SK-N-SH (cell line): Measurements from ENCODE around the gene GUCA2B. TPM values are rescaled to one million over a fixed set of nuclear protein-coding genes. Genes with fewer than 3 reads are reported as not detected.
A peak's percentile ranks its signal among the peaks of the same experiment; 100 is the strongest.

Experiments used
- CTCF ChIA-PET: fragments of 300-600, 350-600 bp; formaldehyde crosslinking; extraction: SDS; loops from one replicate; lab custom pipeline; 2021; lab: Yijun Ruan, JAX
- POLR2A ChIA-PET: fragments of 350-600 bp; sonication (Branson Sonifier 250); formaldehyde crosslinking; extraction: SDS; loops from one replicate; lab custom pipeline; 2020; ENCODE audit warnings: antibody characterized with exemption, inconsistent platforms; lab: Yijun Ruan, JAX
- DNase-seq: peaks from one replicate; pipeline ENCODE4 v3.0.0; 2012
- H2AFZ ChIP-seq: fragments of 200-600 bp; sonication (generic); 2 replicates; pipeline ENCODE4 v1.8.1; 2016; ENCODE audit warnings: antibody characterized with exemption, mild to moderate bottlenecking, low read depth
- H3F3A ChIP-seq: fragments of 200-600 bp; sonication (generic); replicated peaks from 2 replicates; pipeline ENCODE3; 2016; ENCODE audit warnings: antibody characterized with exemption, mild to moderate bottlenecking; ENCODE audit not compliant: insufficient read depth
- H3K27ac ChIP-seq, 2 experiments: fragments of 200-500 bp in 1 of 2; fragments of 200-600 bp in 1 of 2; sonication (Bioruptor generic) in 1 of 2; sonication (generic), shearing (Covaris generic) in 1 of 2; 2 replicates each; pipeline versions ENCODE4 v1.5.1 to v1.6.1; 2014 to 2016; ENCODE audit warnings: low read depth in 2 of 2, inconsistent platforms in 1 of 2, low read length in 1 of 2, mild to moderate bottlenecking in 1 of 2, mixed read lengths in 1 of 2
- H3K27me3 ChIP-seq: fragments of 200-600 bp; sonication (generic), shearing (Covaris generic); 2 replicates; pipeline ENCODE4 v1.6.1; 2016; ENCODE audit warnings: mixed run types; ENCODE audit not compliant: insufficient read depth
- H3K36me3 ChIP-seq, 2 experiments: fragments of 200-500 bp in 1 of 2; fragments of 200-600 bp in 1 of 2; sonication (Bioruptor generic) in 1 of 2; sonication (generic) in 1 of 2; replicated peaks in 1 of 2; 2 replicates each; pipeline versions ENCODE3 to v1.5.1; 2014 to 2016; ENCODE audit warnings: low read length in 1 of 2, mild to moderate bottlenecking in 1 of 2; ENCODE audit not compliant: insufficient read depth in 2 of 2, control insufficient read depth in 1 of 2
- H3K4me1 ChIP-seq, 2 experiments: fragments of 200-500 bp in 1 of 2; fragments of 200-600 bp in 1 of 2; sonication (Bioruptor generic) in 1 of 2; sonication (generic), shearing (Covaris generic) in 1 of 2; 2 replicates each; pipeline versions ENCODE4 v1.5.1 to v1.6.1; 2014 to 2016; ENCODE audit warnings: low read depth in 1 of 2, low read length in 1 of 2, mixed run types in 1 of 2; ENCODE audit not compliant: insufficient read depth in 2 of 2, control insufficient read depth in 1 of 2
- H3K4me2 ChIP-seq: fragments of 200-600 bp; sonication (generic), shearing (Covaris generic); 2 replicates; pipeline ENCODE4 v1.6.1; 2017; ENCODE audit warnings: mixed run types
- H3K4me3 ChIP-seq, 2 experiments: fragments of 200-500 bp in 1 of 2; fragments of 200-600 bp in 1 of 2; sonication (Bioruptor generic) in 1 of 2; sonication (generic), shearing (Covaris generic) in 1 of 2; 2 replicates each; pipeline versions ENCODE4 v1.5.1 to v1.8.1; 2014 to 2016; ENCODE audit warnings: low read depth in 2 of 2, inconsistent platforms in 1 of 2, low read length in 1 of 2, mild to moderate bottlenecking in 1 of 2, mixed read lengths in 1 of 2, moderate library complexity in 1 of 2
- H3K79me2 ChIP-seq: fragments of 200-600 bp; sonication (generic); 2 replicates; pipeline ENCODE4 v1.8.1; 2017; ENCODE audit warnings: mild to moderate bottlenecking; ENCODE audit not compliant: insufficient read depth
- H3K9ac ChIP-seq: fragments of 200-600 bp; sonication (generic); 2 replicates; pipeline ENCODE4 v1.6.1; 2017; ENCODE audit warnings: mixed run types
- H3K9me2 ChIP-seq: fragments of 200-600 bp; sonication (generic); 2 replicates; pipeline ENCODE4 v1.6.1; 2017; ENCODE audit warnings: mixed run types
- H3K9me3 ChIP-seq: fragments of 200-600 bp; sonication (generic); 2 replicates; pipeline ENCODE4 v1.6.1; 2017; ENCODE audit warnings: mixed run types, mild to moderate bottlenecking, moderate library complexity
- H4K20me1 ChIP-seq: fragments of 200-600 bp; sonication (generic); 2 replicates; pipeline ENCODE4 v1.6.1; 2017; ENCODE audit warnings: mild to moderate bottlenecking, mixed run types; ENCODE audit not compliant: insufficient read depth
- CHD2 ChIP-seq: fragments of 150-350 bp; IDR thresholded peaks from 2 replicates; pipeline ENCODE4 v1.6.1; 2018; ENCODE audit warnings: low read length; ENCODE audit not compliant: partially characterized antibody
- ELF1 ChIP-seq: IDR thresholded peaks from 2 replicates; pipeline ENCODE4 v1.4.0; 2012
- EZH2phosphoT487 ChIP-seq: fragments of 200-600 bp; sonication (generic); IDR thresholded peaks from 2 replicates; pipeline ENCODE4 v1.6.1; 2017; ENCODE audit warnings: low read depth, mixed run types, mild to moderate bottlenecking, antibody characterized with exemption, moderate library complexity, borderline replicate concordance
- FOSL2 ChIP-seq: IDR thresholded peaks from 2 replicates; pipeline ENCODE4 v1.4.0; 2012; ENCODE audit warnings: low read depth, mild to moderate bottlenecking, moderate library complexity, borderline replicate concordance
- FOXJ3 ChIP-seq: sonication (generic); formaldehyde crosslinking; IDR thresholded peaks from 2 replicates; pipeline ENCODE4 v1.5.1; 2020; ENCODE audit warnings: mild to moderate bottlenecking, missing genetic modification reagents
- FOXM1 ChIP-seq: IDR thresholded peaks from 2 replicates; pipeline ENCODE4 v1.4.0; 2012; ENCODE audit warnings: low read depth, mild to moderate bottlenecking
- GABPA ChIP-seq: IDR thresholded peaks from 2 replicates; pipeline ENCODE4 v1.4.0; 2012; ENCODE audit warnings: low read depth, mild to moderate bottlenecking
- JUND ChIP-seq: IDR thresholded peaks from 2 replicates; pipeline ENCODE4 v1.4.0; 2012
- MEF2A ChIP-seq: IDR thresholded peaks from 2 replicates; pipeline ENCODE4 v1.4.0; 2012; ENCODE audit warnings: low read depth, borderline replicate concordance
- NFIC ChIP-seq: IDR thresholded peaks from 2 replicates; pipeline ENCODE4 v1.4.0; 2012; ENCODE audit warnings: borderline replicate concordance
- NRF1 ChIP-seq: IDR thresholded peaks from 2 replicates; pipeline ENCODE4 v1.6.1; 2012; ENCODE audit warnings: low read depth, mild to moderate bottlenecking, low read length
- RAD21 ChIP-seq: IDR thresholded peaks from 2 replicates; pipeline ENCODE4 v1.6.1; 2012; ENCODE audit warnings: mild to moderate bottlenecking, low read length
- RXRA ChIP-seq: IDR thresholded peaks from 2 replicates; pipeline ENCODE4 v1.4.0; 2012; ENCODE audit warnings: low read depth, mild to moderate bottlenecking, borderline replicate concordance
- SIN3A ChIP-seq: IDR thresholded peaks from 2 replicates; pipeline ENCODE4 v1.6.1; 2012; ENCODE audit warnings: low read depth, mild to moderate bottlenecking, low read length, moderate library complexity, borderline replicate concordance
- TAF1 ChIP-seq: IDR thresholded peaks from 2 replicates; pipeline ENCODE4 v1.6.1; 2012; ENCODE audit warnings: low read depth, mild to moderate bottlenecking, low read length, moderate library complexity, borderline replicate concordance
- TCF12 ChIP-seq: IDR thresholded peaks from 2 replicates; pipeline ENCODE4 v1.4.0; 2012
- TEAD4 ChIP-seq: IDR thresholded peaks from 2 replicates; pipeline ENCODE4 v1.4.0; 2012; ENCODE audit warnings: mild to moderate bottlenecking, borderline replicate concordance; ENCODE audit not compliant: insufficient read depth
- YY1 ChIP-seq: IDR thresholded peaks from 2 replicates; pipeline ENCODE4 v1.4.0; 2012; ENCODE audit warnings: low read depth, mild to moderate bottlenecking
- WGBS: methylation state at CpG from one replicate; pipeline ENCODE4 v1.1.6; 2017; ENCODE audit warnings: low lambda C conversion rate; 5-methylcytosine and 5-hydroxymethylcytosine counted together
- polyA plus RNA-seq, 3 experiments: library from polyadenylated mRNA; depleted of rRNA; stranded (reverse); fragments of >200 nt; gene quantifications; 2 replicates each; pipeline ENCODE4 v1.2.3, GENCODE V29; 2012
- TF ChIP-seq, protein P1 (sequence below): IDR thresholded peaks from 2 replicates; pipeline ENCODE4 v1.4.0; 2012; ENCODE audit warnings: low read depth, borderline replicate concordance
- TF ChIP-seq, protein P2 (sequence below): IDR thresholded peaks from 2 replicates; pipeline ENCODE4 v1.4.0; 2012; ENCODE audit warnings: low read depth
- TF ChIP-seq, protein P3 (sequence below): fragments of 150-350 bp; IDR thresholded peaks from 2 replicates; pipeline ENCODE4 v1.6.1; 2017; ENCODE audit warnings: antibody characterized with exemption, low read length, low read depth, borderline replicate concordance

GUCA2B gene
- polyA plus RNA-seq, 1 of the 3 experiments (the other 2 are of a cell fraction) = not detected

DNA sequence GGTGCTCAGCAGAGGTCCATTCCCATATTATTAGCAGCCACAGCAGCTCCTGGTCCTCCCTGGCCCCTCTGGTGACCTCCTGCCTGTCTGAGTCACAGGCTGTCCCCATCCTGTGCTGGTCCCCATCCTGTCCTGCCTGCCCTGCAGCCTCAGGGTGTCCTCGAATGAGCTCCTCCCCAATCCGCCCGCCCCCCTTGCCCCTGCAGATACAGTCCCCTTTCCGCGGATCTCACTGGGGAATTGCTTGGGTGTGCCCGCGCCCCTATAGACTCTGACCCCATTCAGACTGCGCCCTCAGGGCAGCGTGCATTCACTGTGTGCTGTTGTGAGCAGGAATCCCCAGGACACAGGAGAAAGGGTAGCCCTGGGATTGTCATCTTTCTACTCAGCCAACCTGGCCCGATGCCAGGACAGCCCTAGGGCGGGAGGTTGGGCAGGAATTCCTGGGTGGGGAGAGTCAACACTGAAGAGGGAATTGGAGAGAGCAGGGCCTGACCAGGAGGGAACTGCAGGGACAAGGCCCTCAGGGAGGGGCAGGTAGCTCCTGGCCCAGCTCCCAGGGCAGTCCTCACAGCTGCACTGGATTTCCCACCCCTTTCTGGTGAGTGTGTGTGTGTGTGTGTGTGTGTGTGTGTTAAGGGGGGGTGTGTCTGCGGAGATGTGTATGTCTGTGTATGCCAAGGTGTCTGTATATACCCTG lies 12.5 kb downstream of the GUCA2B start:
- 23% methylated on average over 12 of the region's 12 CpGs for WGBS
- DNase-seq = peak; percentile 76
- H3K9me3 ChIP-seq = 0 out of 2 replicates have a peak, but pooled peaks cover 2% of the 10 kb centered on the region
- no peak overlapping the region for H3K4me2 ChIP-seq
- H3K27me3 ChIP-seq = no peaks in the 10 kb centered on the region
- H3K27ac ChIP-seq = no peak overlapping the region
- POLR2A ChIA-PET = interaction anchor here (0.7 to 1.3 kb wide), 2 partner anchors 21 to 43 kb away, joined by 3 to 5 read pairs; no protein-coding TSS in a partner anchor
- CTCF ChIA-PET = interaction anchor here (0.5 to 1.8 kb wide), 6 partner anchors 8 to 247 kb away, joined by 3 to 10 read pairs (median 3); partner anchors contain the start of gene HIVEP3
- no peaks in the 10 kb centered on the region for H4K20me1 ChIP-seq
- H2AFZ ChIP-seq = no peak overlapping the region
- no peaks in the 10 kb centered on the region for H3K9me2 ChIP-seq
- no peak overlapping the region for H3K4me3 ChIP-seq
- TF ChIP-seq CHD2 (peak; percentile 29), SIN3A (no peak), ELF1 (no peak), YY1 (no peak), TEAD4 (no peak), EZH2phosphoT487 (no peak), JUND (no peak), NFIC (peak; percentile 87), GABPA (no peak), NRF1 (no peak)
- TF ChIP-seq, protein P1, sequence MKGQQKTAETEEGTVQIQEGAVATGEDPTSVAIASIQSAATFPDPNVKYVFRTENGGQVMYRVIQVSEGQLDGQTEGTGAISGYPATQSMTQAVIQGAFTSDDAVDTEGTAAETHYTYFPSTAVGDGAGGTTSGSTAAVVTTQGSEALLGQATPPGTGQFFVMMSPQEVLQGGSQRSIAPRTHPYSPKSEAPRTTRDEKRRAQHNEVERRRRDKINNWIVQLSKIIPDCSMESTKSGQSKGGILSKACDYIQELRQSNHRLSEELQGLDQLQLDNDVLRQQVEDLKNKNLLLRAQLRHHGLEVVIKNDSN = no peak
- no peak overlapping the region for H3K9ac ChIP-seq
- no peaks in the 10 kb centered on the region for H3F3A ChIP-seq
- no peaks in the 10 kb centered on the region for H3K36me3 ChIP-seq
- H3K79me2 ChIP-seq = no peaks in the 10 kb centered on the region
- peaks cover 0 to 13% of the 10 kb centered on the region in 2 experiments; a peak in 1 of 4 replicates for H3K4me1 ChIP-seq

DNA sequence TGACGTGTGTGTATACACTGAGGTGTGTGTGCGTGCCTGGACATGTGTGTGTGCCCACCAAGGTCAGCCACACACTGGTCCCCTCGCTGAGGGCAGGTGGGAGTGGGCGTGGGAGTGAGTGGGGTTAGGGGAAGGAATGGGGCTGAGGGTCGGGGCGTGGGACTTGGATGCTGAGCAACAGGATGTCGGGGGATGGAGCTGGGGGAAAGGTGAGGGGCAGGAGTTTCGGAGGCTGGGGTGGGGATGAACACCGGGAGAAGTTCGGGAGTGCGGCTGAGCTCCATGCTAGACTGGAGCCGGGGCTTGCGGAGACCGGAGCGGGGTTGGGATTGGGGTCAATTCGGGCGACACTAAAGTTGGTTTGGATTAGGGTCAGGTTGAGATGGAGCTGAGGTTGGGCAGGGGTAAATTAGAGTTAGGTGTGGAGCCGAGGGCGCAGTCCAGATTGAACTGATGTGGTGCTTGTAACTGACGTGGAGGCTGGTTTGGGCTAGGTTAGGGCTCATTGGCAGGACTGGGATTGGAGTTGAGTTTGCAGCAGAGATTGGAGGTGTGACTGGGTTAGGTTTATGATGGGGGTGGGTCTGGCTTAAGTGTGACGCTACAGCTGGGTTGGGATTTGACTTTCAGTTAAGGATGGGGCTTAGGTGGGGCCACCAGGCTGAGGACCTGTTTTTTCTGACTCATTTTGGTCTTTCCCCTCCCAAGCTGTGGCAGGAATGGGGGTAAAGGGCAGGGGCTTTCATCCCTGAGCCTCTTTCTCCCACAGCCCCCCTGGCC lies 14.6 kb downstream of the GUCA2B start:
- H2AFZ ChIP-seq = no peak overlapping the region
- H3K27ac ChIP-seq = no peak overlapping the region
- no peaks in the 10 kb centered on the region for H3F3A ChIP-seq
- no peaks in the 10 kb centered on the region for H3K9me3 ChIP-seq
- no peaks in the 10 kb centered on the region for H3K27me3 ChIP-seq
- H3K4me2 ChIP-seq = no peak overlapping the region
- H3K36me3 ChIP-seq = no peaks in the 10 kb centered on the region
- DNase-seq = no peak
- ChIA-PET POLR2A (no interaction called here), CTCF (interaction anchor here (1.1 kb wide), 1 partner anchor 21 kb away, joined by 4 read pairs; no protein-coding TSS in a partner anchor)
- TF ChIP-seq TAF1 (no peak), NRF1 (no peak), FOXM1 (no peak), EZH2phosphoT487 (no peak), SIN3A (no peak), TCF12 (no peak), MEF2A (no peak), ELF1 (no peak), RAD21 (no peak), FOSL2 (no peak), RXRA (no peak), YY1 (no peak), FOXJ3 (CRISPR knock-in tag) (no peak), CHD2 (no peak)
- TF ChIP-seq, protein P1 = no peak
- TF ChIP-seq, protein P2, sequence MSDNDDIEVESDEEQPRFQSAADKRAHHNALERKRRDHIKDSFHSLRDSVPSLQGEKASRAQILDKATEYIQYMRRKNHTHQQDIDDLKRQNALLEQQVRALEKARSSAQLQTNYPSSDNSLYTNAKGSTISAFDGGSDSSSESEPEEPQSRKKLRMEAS = no peak
- TF ChIP-seq, protein P3, sequence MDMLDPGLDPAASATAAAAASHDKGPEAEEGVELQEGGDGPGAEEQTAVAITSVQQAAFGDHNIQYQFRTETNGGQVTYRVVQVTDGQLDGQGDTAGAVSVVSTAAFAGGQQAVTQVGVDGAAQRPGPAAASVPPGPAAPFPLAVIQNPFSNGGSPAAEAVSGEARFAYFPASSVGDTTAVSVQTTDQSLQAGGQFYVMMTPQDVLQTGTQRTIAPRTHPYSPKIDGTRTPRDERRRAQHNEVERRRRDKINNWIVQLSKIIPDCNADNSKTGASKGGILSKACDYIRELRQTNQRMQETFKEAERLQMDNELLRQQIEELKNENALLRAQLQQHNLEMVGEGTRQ = no peak
- H3K9ac ChIP-seq = no peak overlapping the region
- peaks cover 0 to 23% of the 10 kb centered on the region in 2 experiments; a peak in 1 of 4 replicates for H3K4me1 ChIP-seq
- no peaks in the 10 kb centered on the region for H3K9me2 ChIP-seq
- no peak overlapping the region for H3K4me3 ChIP-seq
- WGBS = 92% methylated on average over 21 of the region's 21 CpGs
- no peaks in the 10 kb centered on the region for H3K79me2 ChIP-seq
- no peaks in the 10 kb centered on the region for H4K20me1 ChIP-seq
